Endothelial cell (in vitro differentiated cells): ENCODE results near the gene KLC3. TPM values are rescaled to one million over a fixed set of nuclear protein-coding genes. Genes with fewer than 3 reads are reported as not detected.
A peak's percentile ranks its signal among the peaks of the same experiment; 100 is the strongest.

Experiments used
- DNase-seq: peaks from one replicate; pipeline ENCODE4 v3.0.0; 2021; ENCODE audit warnings: low spot score
- H3K27ac Mint-ChIP-seq: one replicate; pipeline ENCODE4 v1.8.0; 2021; ENCODE audit warnings: mixed read lengths, inconsistent platforms; ENCODE audit not compliant: unreplicated experiment
- H3K27me3 Mint-ChIP-seq: one replicate; pipeline ENCODE4 v1.8.0; 2021; ENCODE audit warnings: mild to moderate bottlenecking, moderate library complexity, mixed read lengths, inconsistent platforms; ENCODE audit not compliant: unreplicated experiment
- H3K36me3 Mint-ChIP-seq: one replicate; pipeline ENCODE4 v1.8.0; 2021; ENCODE audit warnings: mild to moderate bottlenecking, low read depth, mixed read lengths, inconsistent platforms; ENCODE audit not compliant: unreplicated experiment
- H3K4me1 Mint-ChIP-seq: one replicate; pipeline ENCODE4 v1.8.0; 2021; ENCODE audit warnings: mild to moderate bottlenecking, mixed read lengths, inconsistent platforms; ENCODE audit not compliant: unreplicated experiment
- H3K4me3 Mint-ChIP-seq: one replicate; pipeline ENCODE4 v1.8.0; 2021; ENCODE audit warnings: mild to moderate bottlenecking, mixed read lengths, inconsistent platforms; ENCODE audit not compliant: unreplicated experiment
- H3K9me3 Mint-ChIP-seq: one replicate; pipeline ENCODE4 v1.8.0; 2021; ENCODE audit warnings: mixed read lengths, inconsistent platforms; ENCODE audit not compliant: unreplicated experiment
- CTCF ChIP-seq: fragments of 200-600 bp; sonication (generic); IDR thresholded peaks from one replicate; pipeline ENCODE4 v1.5.0; 2021; ENCODE audit warnings: antibody characterized with exemption; ENCODE audit not compliant: unreplicated experiment
- total RNA-seq: library from RNA; stranded (reverse); fragmentation: NEBNext Ultra II Directional; extraction: Animal tissue kit (Norgen Biotek cat#: 25700); gene quantifications from one replicate; pipeline ENCODE4 v1.2.1, GENCODE V29; 2021; ENCODE audit not compliant: unreplicated experiment

The KLC3 gene
- total RNA-seq, 1 donor from 2014 or later, result 0.44 TPM

- no peak overlapping the region for H3K27ac Mint-ChIP-seq
- H3K36me3 Mint-ChIP-seq, result peaks cover 40% of the 10 kb centered on the region
- no peak for DNase-seq
- TF ChIP-seq CTCF, result no peak
- no peaks in the 10 kb centered on the region for H3K4me1 Mint-ChIP-seq
- H3K27me3 Mint-ChIP-seq, result peaks cover 8% of the 10 kb centered on the region
- peak overlapping the region; percentile 28 for H3K4me3 Mint-ChIP-seq
- no peaks in the 10 kb centered on the region for H3K9me3 Mint-ChIP-seq
Observed at GRCh38 chr19:45352914-45353796, 12.6 kb downstream of the KLC3 start.

- Mint-ChIP-seq H3K27me3 (peaks cover 7% of the 10 kb centered on the region), H3K36me3 (peaks cover 42% of the 10 kb centered on the region), H3K9me3 (no peaks in the 10 kb centered on the region), H3K4me3 (no peak overlapping the region), H3K27ac (no peak overlapping the region), H3K4me1 (no peaks in the 10 kb centered on the region)
- no peak for TF ChIP-seq CTCF
- no peak for DNase-seq
Observed at GRCh38 chr19:45354241-45354842, 13.8 kb downstream of the KLC3 start.

- H3K9me3 Mint-ChIP-seq, result no peaks in the 10 kb centered on the region
- H3K4me1 Mint-ChIP-seq, result no peaks in the 10 kb centered on the region
- TF ChIP-seq CTCF, result no peak
- no peak for DNase-seq
- no peak overlapping the region for H3K4me3 Mint-ChIP-seq
- peaks cover 5% of the 10 kb centered on the region for H3K27me3 Mint-ChIP-seq
- no peak overlapping the region for H3K27ac Mint-ChIP-seq
- H3K36me3 Mint-ChIP-seq, result peaks cover 40% of the 10 kb centered on the region
Observed at GRCh38 chr19:45355402-45355801, 14.9 kb downstream of the KLC3 start.

- H3K27me3 Mint-ChIP-seq, result peaks cover 2% of the 10 kb centered on the region
- no peaks in the 10 kb centered on the region for H3K9me3 Mint-ChIP-seq
- TF ChIP-seq CTCF, result no peak
- H3K36me3 Mint-ChIP-seq, result peaks cover 37% of the 10 kb centered on the region
- no peaks in the 10 kb centered on the region for H3K4me1 Mint-ChIP-seq
- no peak overlapping the region for H3K4me3 Mint-ChIP-seq
- no peak for DNase-seq
- no peak overlapping the region for H3K27ac Mint-ChIP-seq
Observed at GRCh38 chr19:45355910-45356309, 15.4 kb downstream of the KLC3 start.
